Hippocampal formation (tissue), 2 donors: ENCODE measurements around the gene KRT74.
A peak's percentile ranks its signal among the peaks of the same experiment; 100 is the strongest.

Source experiments
- DNase-seq, 2 donors: peaks; one replicate each; lab custom pipeline; 2025; lab: John Stamatoyannopoulos, UW

The KRT74 gene

GRCh38 chr12:52573306-52573705 is 337 bp downstream of the KRT74 start:
- no peak for DNase-seq

- no peak for DNase-seq
These were observed 3.1 kb downstream of the KRT74 start for GRCh38 chr12:52570511-52570910.

- peak in 1 of 2 donors; percentile 6 for DNase-seq
These were observed 5.5 kb downstream of the KRT74 start for GRCh38 chr12:52568111-52568510.

- no peak for DNase-seq
These were observed 6.8 kb downstream of the KRT74 start for GRCh38 chr12:52566847-52567291.

GRCh38 chr12:52564582-52564981 is 9.1 kb downstream of the KRT74 start:
- DNase-seq = no peak

GRCh38 chr12:52561880-52562449 is 11.7 kb downstream of the KRT74 start:
- DNase-seq = no peak

GRCh38 chr12:52559979-52560378 is 13.7 kb downstream of the KRT74 start:
- DNase-seq = no peak

- DNase-seq = no peak
These were observed 14.7 kb downstream of the KRT74 start for GRCh38 chr12:52558781-52559445.

GRCh38 chr12:52557476-52557875 is 16.2 kb downstream of the KRT74 start:
- DNase-seq = no peak

GRCh38 chr12:52555577-52555976 is 18.1 kb downstream of the KRT74 start:
- no peak for DNase-seq

GRCh38 chr12:52552681-52553195 is 20.9 kb downstream of the KRT74 start, which contains the start of gene KRT71:
TSS of gene KRT71 (minus strand) at chr12:52553145. CDS start at chr12:52553077, 68 bp downstream.
- no peak for DNase-seq

- DNase-seq = no peak
These were observed 21.6 kb downstream of the KRT74 start for GRCh38 chr12:52552055-52552454.

- no peak for DNase-seq
These were observed 22.3 kb downstream of the KRT74 start for GRCh38 chr12:52551216-52551865.

- DNase-seq = no peak
These were observed 27.5 kb downstream of the KRT74 start for GRCh38 chr12:52546126-52546525.

- peak in 1 of 2 donors; percentile 38 for DNase-seq
These were observed 29.4 kb downstream of the KRT74 start for GRCh38 chr12:52543985-52544883.

GRCh38 chr12:52542785-52543318 is 30.8 kb downstream of the KRT74 start:
- DNase-seq = no peak

- DNase-seq = no peak
These were observed 31.5 kb downstream of the KRT74 start for GRCh38 chr12:52542157-52542556.

- DNase-seq = no peak
These were observed 31.9 kb downstream of the KRT74 start for GRCh38 chr12:52541709-52542108.

- no peak for DNase-seq
These were observed 33.1 kb downstream of the KRT74 start for GRCh38 chr12:52540531-52540930.

- no peak for DNase-seq
These were observed 33.8 kb downstream of the KRT74 start for GRCh38 chr12:52539821-52540173.

- DNase-seq = no peak
These were observed 34.4 kb downstream of the KRT74 start for GRCh38 chr12:52539083-52539820.
